Measurements from ENCODE around the gene HES7.

The HES7 gene

DNA sequence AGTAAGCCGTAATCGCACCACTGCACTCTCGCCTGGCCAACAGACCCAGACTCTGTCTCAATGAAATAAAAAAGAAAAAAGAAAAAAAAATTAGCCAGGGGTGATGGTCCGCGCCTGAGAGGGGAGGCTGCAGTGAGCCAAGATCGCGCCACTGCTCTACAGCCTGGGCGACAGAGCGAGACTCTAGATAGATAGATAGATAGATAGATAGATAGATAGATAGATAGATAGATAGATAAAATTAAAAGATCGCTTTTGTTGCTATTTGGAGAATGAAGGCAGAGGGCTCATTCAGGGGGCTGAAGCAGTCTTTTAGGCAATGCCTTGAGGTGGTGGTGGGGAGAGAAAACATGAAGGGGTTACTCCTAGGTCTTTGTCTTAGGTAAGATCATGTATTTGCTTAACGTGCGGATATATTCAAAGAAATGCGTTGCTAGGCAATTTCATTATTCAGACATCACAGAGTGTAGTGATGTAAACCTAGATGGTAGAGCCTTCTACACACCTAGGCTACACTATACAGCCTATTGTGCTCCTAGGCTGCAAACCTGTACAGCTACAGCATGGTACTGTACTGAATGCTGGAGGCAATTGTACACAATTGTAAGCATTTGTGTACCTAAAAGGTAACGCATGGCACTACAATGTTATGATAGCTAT, 4.3 kb upstream of the HES7 start:
- Histone ChIP-seq H3K4me3 (no peak overlapping the region), H3K9me3 (no peaks in the 10 kb centered on the region), H3K4me1 (peaks cover 17% of the 10 kb centered on the region), H3K27me3 (ENCODE audit: low read depth) (no peaks in the 10 kb centered on the region), H3K36me3 (replicated peaks) (no peaks in the 10 kb centered on the region)
- no peak for DNase-seq (ENCODE audit: low spot score in 2 of 2)
- in situ Hi-C loops (cut with MboI; ENCODE audit: low sequenced_read_pairs) = no loop called here

DNA sequence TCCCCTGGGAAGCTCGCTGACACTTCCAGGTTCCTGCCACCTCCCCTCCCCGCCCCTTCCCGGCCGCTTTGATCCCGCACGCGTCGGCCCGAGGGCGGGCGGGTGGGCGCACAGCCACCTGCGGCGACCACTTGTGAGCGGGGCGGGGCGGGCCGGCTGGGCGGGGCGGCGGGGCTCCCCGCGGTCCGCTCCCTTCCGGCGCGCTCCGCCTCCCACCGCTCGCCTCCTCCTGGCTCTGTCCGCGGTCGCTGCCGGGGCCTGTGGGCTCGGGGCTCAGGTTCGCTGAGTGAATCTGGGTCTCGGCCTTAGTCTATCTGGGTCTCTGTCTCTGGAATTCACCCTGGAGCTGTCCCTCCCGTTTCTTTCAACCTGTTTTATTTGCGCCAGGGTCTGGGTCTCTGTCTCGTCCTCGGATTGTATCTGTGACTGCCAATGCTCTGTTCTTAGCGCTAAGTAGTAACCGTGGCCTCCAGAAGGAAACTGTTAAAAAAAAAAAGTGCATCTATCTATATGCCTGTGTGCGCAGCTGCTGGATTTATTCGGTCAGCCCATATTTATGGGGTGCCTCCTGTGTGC, 2.7 kb upstream of the HES7 start:
- H3K27me3 ChIP-seq (ENCODE audit: low read depth) = no peaks in the 10 kb centered on the region
- peak; percentile 36 to 82 for DNase-seq (ENCODE audit: low spot score in 2 of 2)
- in situ Hi-C loops (cut with MboI; ENCODE audit: low sequenced_read_pairs) = no loop called here
- H3K4me1 ChIP-seq = peaks cover 17% of the 10 kb centered on the region
- peak overlapping the region; percentile 61 for H3K4me3 ChIP-seq
- H3K9me3 ChIP-seq = no peaks in the 10 kb centered on the region
- H3K36me3 ChIP-seq (replicated peaks) = no peaks in the 10 kb centered on the region

DNA sequence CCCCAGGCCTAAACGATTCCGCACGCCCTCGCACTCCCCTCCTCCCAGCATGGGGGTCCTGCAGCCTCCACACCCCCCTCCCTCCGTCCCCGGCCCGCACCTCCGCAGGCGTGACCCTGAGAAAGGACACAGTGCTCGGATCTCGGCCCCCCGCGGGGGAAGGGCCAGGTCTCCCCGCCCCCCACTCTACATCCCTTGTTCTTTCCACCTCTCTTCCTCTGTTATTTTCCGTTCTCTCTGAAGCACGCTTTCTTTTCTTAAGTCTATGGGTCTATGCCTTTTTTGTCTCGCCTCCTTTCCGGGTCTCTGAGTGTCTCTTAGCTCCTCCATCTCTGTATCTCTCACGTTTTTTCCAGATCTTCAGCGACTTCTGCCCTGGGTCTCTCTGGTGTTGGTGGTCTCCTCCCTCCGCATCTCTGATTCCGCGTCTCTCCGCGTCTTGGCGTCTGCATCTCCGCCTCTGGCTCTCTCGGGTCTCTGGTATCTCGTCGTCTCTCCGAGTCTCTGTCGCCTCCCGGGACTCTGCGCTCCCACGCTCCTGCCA, 2.1 kb upstream of the HES7 start:
- no peaks in the 10 kb centered on the region for H3K27me3 ChIP-seq (ENCODE audit: low read depth)
- DNase-seq (ENCODE audit: low spot score in 2 of 2) = peak; percentile 51 to 76
- in situ Hi-C loops (cut with MboI; ENCODE audit: low sequenced_read_pairs) = no loop called here

DNA sequence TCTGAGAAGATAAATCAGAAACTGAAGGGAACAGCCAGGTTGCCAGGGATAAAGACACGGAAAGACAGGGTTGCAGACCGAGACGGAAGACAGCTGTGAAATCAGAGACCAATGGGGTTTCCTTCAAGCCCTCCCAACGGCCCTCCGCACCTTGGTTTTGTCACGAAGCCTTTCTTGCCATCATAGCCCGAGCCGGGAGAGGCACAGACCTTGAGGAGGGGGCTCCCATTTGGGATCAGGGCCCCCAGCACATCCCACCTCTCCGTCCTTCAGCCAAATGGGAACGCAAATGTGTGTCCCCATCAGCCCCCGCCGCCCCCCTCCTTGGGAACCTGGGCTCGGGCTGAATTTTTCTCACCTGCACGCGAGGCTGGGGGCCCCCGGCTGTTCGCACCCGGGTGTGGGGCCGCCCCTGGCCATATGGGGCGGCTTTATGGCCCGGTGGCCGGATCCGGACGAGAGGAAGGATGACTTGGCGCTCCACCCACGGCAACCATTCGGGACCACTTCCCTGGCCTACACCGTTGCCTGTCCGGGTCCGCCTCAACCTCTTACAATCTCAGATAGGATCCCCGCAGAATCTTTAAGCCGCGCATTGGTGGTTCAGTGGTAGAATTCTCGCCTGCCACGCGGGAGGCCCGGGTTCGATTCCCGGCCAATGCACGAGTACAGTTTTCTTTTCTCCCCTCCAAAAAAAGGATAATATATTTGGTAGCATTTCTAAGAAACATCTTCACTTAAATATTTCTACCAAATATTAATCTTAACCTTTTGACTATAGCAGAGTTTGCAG, 1.4 kb upstream of the HES7 start:
- DNase-seq (ENCODE audit: low spot score in 2 of 2) = peak; percentile 74 to 90
- H3K4me3 ChIP-seq = peak overlapping the region; percentile 61
- peaks cover 21% of the 10 kb centered on the region for H3K4me1 ChIP-seq
- in situ Hi-C loops (cut with MboI; ENCODE audit: low sequenced_read_pairs) = no loop called here
- H3K36me3 ChIP-seq (replicated peaks) = no peaks in the 10 kb centered on the region
- no peaks in the 10 kb centered on the region for H3K27me3 ChIP-seq (ENCODE audit: low read depth)
- H3K9me3 ChIP-seq = no peaks in the 10 kb centered on the region

More for the DNA sequence above, 2.1 kb upstream of the HES7 start:
- H3K4me1 ChIP-seq = peaks cover 19% of the 10 kb centered on the region
- H3K9me3 ChIP-seq = no peaks in the 10 kb centered on the region
- H3K36me3 ChIP-seq (replicated peaks) = no peaks in the 10 kb centered on the region
- peak overlapping the region; percentile 61 for H3K4me3 ChIP-seq

DNA sequence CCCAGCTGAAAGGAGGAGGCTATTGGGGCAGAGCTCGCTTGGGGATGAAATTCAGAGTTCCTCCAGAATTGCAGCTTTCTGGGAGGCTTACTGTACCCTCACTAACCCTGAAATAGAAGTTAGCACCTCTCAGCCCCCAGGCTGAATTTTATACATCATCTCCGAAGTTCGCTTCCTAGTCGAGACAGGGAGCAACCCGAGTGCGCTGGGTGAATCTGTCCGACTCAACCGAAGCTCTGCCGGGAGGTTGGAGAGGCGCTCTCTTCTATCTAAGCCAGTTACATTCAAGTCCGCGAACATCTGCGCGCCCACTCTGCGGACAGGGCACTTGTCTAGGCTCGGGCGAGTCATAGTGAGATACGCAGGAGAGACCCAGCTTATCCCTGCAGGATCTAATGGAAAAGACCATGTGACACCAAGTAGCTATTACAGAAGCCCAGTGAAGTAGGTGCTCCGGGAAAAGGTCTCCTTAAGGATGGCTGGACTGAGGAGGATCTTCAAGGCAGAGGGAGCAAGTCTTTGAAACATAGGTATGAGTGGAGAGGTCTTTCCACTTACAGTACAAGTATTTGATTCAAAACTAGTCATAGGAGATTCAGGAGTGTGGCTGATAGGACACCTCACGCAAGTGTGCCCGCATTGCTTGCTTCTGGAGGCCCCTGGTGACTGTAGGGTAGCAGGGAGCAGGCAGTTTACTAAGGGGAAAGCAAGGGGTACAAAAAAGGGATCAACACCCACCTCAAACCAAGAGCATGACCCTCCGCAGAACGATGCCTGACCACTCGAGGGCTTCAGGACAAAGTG, 646 bp upstream of the HES7 start:
- H3K4me1 ChIP-seq = peaks cover 21% of the 10 kb centered on the region
- no peaks in the 10 kb centered on the region for H3K9me3 ChIP-seq
- in situ Hi-C loops (cut with MboI; ENCODE audit: low sequenced_read_pairs) = loop anchor here (5.0 kb wide), 2 partner anchors 63 to 98 kb away; no protein-coding TSS in a partner anchor
- H3K36me3 ChIP-seq (replicated peaks) = no peaks in the 10 kb centered on the region
- peak overlapping the region; percentile 61 for H3K4me3 ChIP-seq
- peak; percentile 14 to 28 for DNase-seq (ENCODE audit: low spot score in 2 of 2)
- H3K27me3 ChIP-seq (ENCODE audit: low read depth) = no peaks in the 10 kb centered on the region

DNA sequence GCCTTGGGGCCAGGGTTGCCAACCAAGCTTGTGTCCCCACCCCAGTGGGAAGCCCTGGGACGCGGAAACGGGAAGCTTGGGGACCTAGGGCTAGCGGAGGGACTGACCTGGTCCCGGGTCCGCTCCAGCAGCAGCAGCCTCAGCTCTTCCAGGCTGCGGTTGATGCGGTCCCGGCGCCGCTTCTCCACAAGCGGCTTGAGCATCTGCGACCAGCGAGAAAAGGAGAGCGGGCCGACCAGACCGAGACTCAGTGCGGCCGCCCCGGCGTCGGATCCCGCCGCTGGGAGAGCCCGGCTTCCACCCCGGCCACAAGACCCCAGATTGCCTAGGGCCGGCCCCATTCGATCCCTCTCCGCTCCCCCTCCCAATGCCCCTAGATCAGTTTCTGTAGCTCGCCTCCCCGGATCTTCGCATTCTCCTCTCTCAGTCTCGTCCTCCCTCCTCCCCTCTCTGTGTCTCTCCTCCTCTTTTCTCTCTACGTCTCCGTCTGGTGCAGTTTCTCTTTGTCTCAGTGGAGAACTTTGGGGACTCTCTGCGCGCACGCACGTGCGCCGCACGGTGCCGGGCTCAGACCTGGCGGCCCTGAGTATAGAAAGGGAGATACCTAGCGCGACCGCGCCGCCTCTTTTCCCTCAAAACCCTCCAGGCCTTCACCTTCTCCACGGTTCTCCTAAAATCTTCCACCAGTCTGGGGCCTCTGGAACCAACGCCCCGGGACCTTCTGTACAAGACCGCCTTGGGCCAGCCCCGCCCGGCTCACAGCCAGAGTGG, 797 bp downstream of the HES7 start:
- Histone ChIP-seq H3K27me3 (ENCODE audit: low read depth) (no peaks in the 10 kb centered on the region), H3K4me3 (peak overlapping the region; percentile 61), H3K9me3 (no peaks in the 10 kb centered on the region), H3K36me3 (replicated peaks) (no peaks in the 10 kb centered on the region), H3K4me1 (peaks cover 25% of the 10 kb centered on the region)
- in situ Hi-C loops (cut with MboI; ENCODE audit: low sequenced_read_pairs) = loop anchor here (5.0 kb wide), 2 partner anchors 64 to 99 kb away; no protein-coding TSS in a partner anchor
- DNase-seq (ENCODE audit: low spot score in 2 of 2) = peak; percentile 51 to 66

DNA sequence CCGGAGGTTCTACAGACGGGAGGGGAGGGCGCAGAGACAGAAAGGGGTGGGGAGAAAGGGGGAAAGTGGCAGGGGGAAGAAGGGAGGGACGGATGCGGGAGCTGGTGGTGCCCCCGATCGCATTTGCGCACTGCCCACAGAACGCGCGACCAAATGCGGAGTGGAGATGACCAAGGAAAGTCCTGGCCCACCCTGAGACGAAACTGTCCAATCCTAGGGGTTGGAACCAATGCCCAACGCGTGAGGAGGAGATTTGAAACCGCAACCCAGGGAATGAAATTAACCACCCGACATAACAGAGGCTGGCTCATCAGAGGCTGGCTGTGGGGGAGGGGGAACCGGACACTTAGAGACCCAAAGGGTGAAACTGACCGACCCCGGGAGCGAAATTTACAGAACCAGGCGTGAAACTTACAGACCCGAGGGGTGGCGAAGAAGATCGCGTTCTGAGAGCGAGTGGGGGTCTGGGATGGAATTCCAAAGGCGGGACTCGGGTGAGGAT, 1.4 kb downstream of the HES7 start:
- in situ Hi-C loops (cut with MboI; ENCODE audit: low sequenced_read_pairs) = loop anchor here (5.0 kb wide), 2 partner anchors 65 to 100 kb away; no protein-coding TSS in a partner anchor
- Histone ChIP-seq H3K36me3 (replicated peaks) (no peaks in the 10 kb centered on the region), H3K4me3 (peak overlapping the region; percentile 61), H3K27me3 (ENCODE audit: low read depth) (no peaks in the 10 kb centered on the region), H3K4me1 (peaks cover 28% of the 10 kb centered on the region), H3K9me3 (no peaks in the 10 kb centered on the region)
- DNase-seq (ENCODE audit: low spot score in 2 of 2) = peak; percentile 35 to 68

DNA sequence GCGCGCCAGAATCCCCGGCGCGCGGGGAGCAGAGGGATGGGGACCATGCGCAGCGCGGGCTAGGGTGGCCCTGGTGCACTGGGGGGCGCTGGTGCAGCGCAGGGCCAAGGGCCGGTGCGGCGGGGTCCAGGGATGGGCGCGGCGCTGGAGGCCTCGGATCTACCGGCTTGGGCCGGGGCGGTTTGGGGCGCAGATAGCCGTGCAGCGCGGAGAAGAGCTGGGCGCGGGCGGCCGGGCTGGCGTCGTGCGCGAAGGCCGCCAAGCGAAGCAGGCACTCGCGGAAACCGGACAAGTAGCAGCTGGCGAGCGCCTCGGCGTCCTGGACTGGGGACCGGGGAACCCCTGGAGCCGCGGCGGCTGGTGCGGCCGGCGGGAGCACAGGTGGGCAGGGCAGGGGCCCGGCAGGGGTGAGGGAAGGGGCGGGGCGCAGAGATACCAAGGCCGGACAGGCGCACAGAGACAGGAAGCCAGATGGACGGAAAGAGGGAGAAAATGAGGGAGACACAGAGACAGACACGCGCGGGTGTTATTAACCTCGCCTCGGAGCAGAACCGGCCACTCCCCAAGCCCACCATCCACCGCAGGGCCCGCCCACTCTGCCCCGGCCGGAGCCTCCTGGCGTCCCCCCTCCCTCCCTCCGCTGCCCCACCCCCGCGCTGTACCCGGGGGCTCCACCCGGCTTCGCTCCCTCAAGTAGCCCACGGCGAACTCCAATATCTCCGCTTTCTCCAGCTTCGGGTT, 2.1 kb downstream of the HES7 start:
- H3K9me3 ChIP-seq = no peaks in the 10 kb centered on the region
- peak; percentile 62 to 82 for DNase-seq (ENCODE audit: low spot score in 2 of 2)
- in situ Hi-C loops (cut with MboI; ENCODE audit: low sequenced_read_pairs) = loop anchor here (5.0 kb wide), 2 partner anchors 65 to 100 kb away; no protein-coding TSS in a partner anchor
- H3K36me3 ChIP-seq (replicated peaks) = no peaks in the 10 kb centered on the region
- peaks cover 25% of the 10 kb centered on the region for H3K4me1 ChIP-seq
- H3K27me3 ChIP-seq (ENCODE audit: low read depth) = no peaks in the 10 kb centered on the region
- H3K4me3 ChIP-seq = peak overlapping the region; percentile 61

DNA sequence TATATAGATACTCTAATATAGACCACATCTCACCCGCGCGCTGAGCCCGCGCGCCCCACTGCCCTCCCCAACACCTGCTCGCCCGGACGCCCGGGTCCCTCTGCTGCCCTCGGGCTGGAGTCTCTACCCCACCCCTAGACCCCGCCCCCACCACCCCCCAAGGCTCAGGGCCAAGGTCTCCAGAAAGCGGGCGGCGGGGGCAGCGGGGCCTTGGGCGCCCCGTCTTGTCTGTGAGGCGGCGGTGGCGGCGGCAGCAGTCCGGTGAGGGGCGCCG, 2.6 kb downstream of the HES7 start:
- H3K4me1 ChIP-seq = peaks cover 23% of the 10 kb centered on the region
- H3K27me3 ChIP-seq (ENCODE audit: low read depth) = no peaks in the 10 kb centered on the region
- peak overlapping the region; percentile 61 for H3K4me3 ChIP-seq
- DNase-seq (ENCODE audit: low spot score in 2 of 2) = no peak
- no peaks in the 10 kb centered on the region for H3K36me3 ChIP-seq (replicated peaks)
- in situ Hi-C loops (cut with MboI; ENCODE audit: low sequenced_read_pairs) = loop anchor here (5.0 kb wide), 2 partner anchors 66 to 101 kb away; no protein-coding TSS in a partner anchor
- H3K9me3 ChIP-seq = no peaks in the 10 kb centered on the region

DNA sequence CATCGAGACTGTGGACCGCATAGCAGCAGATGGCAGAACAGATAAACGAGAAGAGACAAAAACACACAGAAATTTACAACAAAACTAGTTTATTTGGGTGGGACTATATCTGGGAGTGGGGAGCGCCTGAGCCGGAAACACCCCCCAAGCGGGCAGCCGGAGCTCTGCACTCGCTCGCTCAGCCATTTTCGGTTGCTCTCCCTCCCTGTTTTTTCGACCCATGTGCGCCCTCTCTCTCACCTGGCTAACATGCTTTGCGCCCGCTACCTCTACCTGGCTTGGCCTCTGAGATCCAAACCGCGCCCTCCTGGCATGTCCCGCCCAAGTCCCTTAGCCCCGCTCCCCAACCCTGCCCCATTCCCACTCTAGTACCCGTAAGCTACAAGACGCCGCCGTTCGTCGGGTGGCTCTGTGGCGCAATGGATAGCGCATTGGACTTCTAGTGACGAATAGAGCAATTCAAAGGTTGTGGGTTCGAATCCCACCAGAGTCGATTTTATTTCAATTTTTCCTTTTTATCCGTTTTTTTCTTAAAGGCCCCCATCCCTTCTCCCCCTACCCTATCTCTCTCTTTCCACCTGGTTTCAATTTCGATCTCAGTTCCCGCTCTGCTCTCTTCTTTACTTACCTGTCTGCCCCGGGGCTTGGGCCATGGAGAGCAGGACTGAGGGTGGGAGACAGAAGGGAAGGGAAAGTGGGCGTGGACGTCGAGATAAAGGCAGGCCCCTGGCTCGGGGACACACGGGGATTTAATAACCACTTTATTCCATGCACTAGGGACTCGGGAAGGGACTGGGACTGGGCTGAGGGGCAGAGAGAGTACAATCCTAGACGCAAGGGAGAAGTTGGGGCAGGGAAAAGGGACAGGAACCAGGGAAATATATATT, 3.1 kb downstream of the HES7 start:
- Histone ChIP-seq H3K36me3 (replicated peaks) (no peaks in the 10 kb centered on the region), H3K27me3 (ENCODE audit: low read depth) (no peaks in the 10 kb centered on the region), H3K4me1 (peaks cover 23% of the 10 kb centered on the region), H3K4me3 (peak overlapping the region; percentile 61), H3K9me3 (no peaks in the 10 kb centered on the region)
- in situ Hi-C loops (cut with MboI; ENCODE audit: low sequenced_read_pairs) = loop anchor here (5.0 kb wide), 2 partner anchors 67 to 102 kb away; no protein-coding TSS in a partner anchor
- DNase-seq (ENCODE audit: low spot score in 2 of 2) = peak; percentile 75 to 86
